Head of caudate nucleus (tissue), 42 donors: ENCODE results near the gene COX5A.

Source experiments
- DNase-seq, 42 donors: peaks; one replicate each; pipeline versions ENCODE4 v3.0.0 to v3.0.0-alpha.2; 2020 to 2021; ENCODE audit warnings: mixed read lengths in 7 of 42
- intact Hi-C: fragments of 100-400 bp; cut with DNase I; formaldehyde crosslinking; loops from one replicate; pipeline ENCODE4 v1.15.0; 2022

Gene COX5A

GRCh38 chr15:74884428-74885223 lies 53.2 kb downstream of the COX5A start:
- intact Hi-C loops: no loop called here
- DNase-seq: no peak

GRCh38 chr15:74882528-74882927 lies 55.3 kb downstream of the COX5A start:
- intact Hi-C loops: no loop called here
- no peak for DNase-seq

GRCh38 chr15:74878273-74878672 lies 59.6 kb downstream of the COX5A start:
- intact Hi-C loops: no loop called here
- DNase-seq: peak in 4 of 42 donors; percentile 18 to 54 (median 31)

GRCh38 chr15:74873756-74874424 lies 64.0 kb downstream of the COX5A start:
- intact Hi-C loops: no loop called here
- DNase-seq: peak in 20 of 42 donors; percentile 19 to 57 (median 32)

- intact Hi-C loops: no loop called here
- peak; percentile 89 to 97 (median 95) for DNase-seq
Observed at GRCh38 chr15:74873036-74873755, 64.7 kb downstream of the COX5A start, which contains the start of gene SCAMP2. TSS of gene SCAMP2 (minus strand) at chr15:74873365. CDS start at chr15:74873255, 110 bp downstream.

- intact Hi-C loops: no loop called here
- DNase-seq: no peak
Observed at GRCh38 chr15:74872702-74873035, 65.2 kb downstream of the COX5A start.

GRCh38 chr15:74870436-74871215 lies 67.2 kb downstream of the COX5A start:
- peak in 1 of 42 donors; percentile 5 for DNase-seq
- intact Hi-C loops: no loop called here
